H9 (cell line): ENCODE data around the gene CDH13. TPM values are rescaled to one million over a fixed set of nuclear protein-coding genes. Genes with fewer than 3 reads are reported as not detected.

ENCODE experiments used
- DNase-seq: peaks from one replicate; pipeline ENCODE4 v3.0.0-alpha.2; 2017
- H2AFZ ChIP-seq: one replicate; pipeline ENCODE4 v1.6.1; 2013; ENCODE audit warnings: mild to moderate bottlenecking, low read length, control low read depth, moderate library complexity
- H2AK5ac ChIP-seq: 2 replicates; pipeline ENCODE4 v1.6.1; 2013; ENCODE audit warnings: low read length, control low read depth, mixed read lengths; ENCODE audit not compliant: insufficient read length
- H2BK120ac ChIP-seq: one replicate; pipeline ENCODE4 v1.6.1; 2013; ENCODE audit warnings: low read depth, mild to moderate bottlenecking, low read length, control low read depth, inconsistent platforms; ENCODE audit not compliant: poor library complexity, severe bottlenecking
- H2BK12ac ChIP-seq: 2 replicates; pipeline ENCODE4 v1.6.1; 2013; ENCODE audit warnings: low read length, control low read depth, mixed read lengths, low read depth; ENCODE audit not compliant: insufficient read length
- H2BK15ac ChIP-seq: 2 replicates; pipeline ENCODE4 v1.6.1; 2013; ENCODE audit warnings: low read depth, low read length, control low read depth
- H2BK20ac ChIP-seq: one replicate; pipeline ENCODE4 v1.6.1; 2013; ENCODE audit warnings: low read depth, mild to moderate bottlenecking, low read length, control low read depth, inconsistent platforms; ENCODE audit not compliant: poor library complexity, severe bottlenecking
- H2BK5ac ChIP-seq: 2 replicates; pipeline ENCODE4 v1.6.1; 2013; ENCODE audit warnings: low read length, control low read depth, mixed read lengths; ENCODE audit not compliant: insufficient read length
- H3K14ac ChIP-seq: 2 replicates; pipeline ENCODE4 v1.6.1; 2013; ENCODE audit warnings: low read length, control low read depth; ENCODE audit not compliant: insufficient read depth
- H3K18ac ChIP-seq: 2 replicates; pipeline ENCODE4 v1.6.1; 2013; ENCODE audit warnings: low read depth, mild to moderate bottlenecking, mixed read lengths, low read length, control low read depth; ENCODE audit not compliant: insufficient read length
- H3K23ac ChIP-seq: 2 replicates; pipeline ENCODE4 v1.6.1; 2013; ENCODE audit warnings: low read length, control low read depth, mixed read lengths, low read depth; ENCODE audit not compliant: insufficient read length
- H3K23me2 ChIP-seq: 2 replicates; pipeline ENCODE4 v1.6.1; 2013; ENCODE audit warnings: low read depth, mild to moderate bottlenecking, mixed read lengths, low read length, control low read depth; ENCODE audit not compliant: insufficient read length, poor library complexity, severe bottlenecking
- H3K27ac ChIP-seq: 2 replicates; pipeline ENCODE4 v1.5.1; 2013; ENCODE audit warnings: low read length, control low read depth, mixed read lengths, low read depth; ENCODE audit not compliant: insufficient read length
- H3K27me3 ChIP-seq: 2 replicates; pipeline ENCODE4 v1.6.1; 2013; ENCODE audit warnings: low read length, control low read depth, inconsistent platforms; ENCODE audit not compliant: insufficient read depth
- H3K4ac ChIP-seq: 2 replicates; pipeline ENCODE4 v1.6.1; 2013; ENCODE audit warnings: low read depth, mild to moderate bottlenecking, control low read depth, inconsistent platforms, low read length, moderate library complexity
- H3K4me1 ChIP-seq: 2 replicates; pipeline ENCODE4 v1.6.1; 2013; ENCODE audit warnings: low read length, control low read depth, inconsistent platforms; ENCODE audit not compliant: insufficient read depth
- H3K4me2 ChIP-seq: 2 replicates; pipeline ENCODE4 v1.6.1; 2013; ENCODE audit warnings: low read length, control low read depth, mixed read lengths; ENCODE audit not compliant: insufficient read length, insufficient read depth
- H3K56ac ChIP-seq: 2 replicates; pipeline ENCODE4 v1.6.1; 2013; ENCODE audit warnings: low read depth, mild to moderate bottlenecking, mixed read lengths, low read length, control low read depth; ENCODE audit not compliant: insufficient read length
- H3K79me1 ChIP-seq: 2 replicates; pipeline ENCODE4 v1.6.1; 2013; ENCODE audit warnings: low read depth, mild to moderate bottlenecking, moderate library complexity, low read length, control low read depth, inconsistent platforms; ENCODE audit not compliant: insufficient read depth, poor library complexity, severe bottlenecking
- H3K79me2 ChIP-seq: 2 replicates; pipeline ENCODE4 v1.6.1; 2013; ENCODE audit warnings: low read length, control low read depth, inconsistent platforms; ENCODE audit not compliant: insufficient read depth
- H3K9ac ChIP-seq: 2 replicates; pipeline ENCODE4 v1.6.1; 2013; ENCODE audit warnings: low read length, control low read depth, mixed read lengths; ENCODE audit not compliant: insufficient read length; ENCODE audit errors: extremely low read depth
- H3K9me3 ChIP-seq: one replicate; pipeline ENCODE4 v1.6.1; 2013; ENCODE audit warnings: low read depth, low read length, inconsistent platforms; ENCODE audit not compliant: control insufficient read depth
- H3T11ph ChIP-seq: one replicate; pipeline ENCODE4 v1.6.1; 2013; ENCODE audit warnings: mild to moderate bottlenecking, low read length, control low read depth, inconsistent platforms
- H4K20me1 ChIP-seq: one replicate; pipeline ENCODE4 v1.6.1; 2013; ENCODE audit not compliant: control insufficient read depth, insufficient read length, insufficient read depth
- H4K5ac ChIP-seq: 2 replicates; pipeline ENCODE4 v1.6.1; 2013; ENCODE audit warnings: low read depth, mild to moderate bottlenecking, mixed read lengths, low read length, control low read depth; ENCODE audit not compliant: insufficient read length
- H4K8ac ChIP-seq: replicated peaks from 2 replicates; pipeline ENCODE4 v1.6.1; 2013; ENCODE audit warnings: low read length, control low read depth, mixed read lengths, low read depth; ENCODE audit not compliant: insufficient read length
- H4K91ac ChIP-seq: 2 replicates; pipeline ENCODE4 v1.6.1; 2013; ENCODE audit warnings: low read depth, mild to moderate bottlenecking, moderate library complexity, mixed read lengths, low read length, control low read depth; ENCODE audit not compliant: insufficient read length
- H3K27ac Mint-ChIP-seq, 3 experiments: 2 replicates in 2 of 3; 3 replicates in 1 of 3; pipeline ENCODE4 v1.8.0; 2020 to 2021; ENCODE audit warnings: mixed read lengths in 3 of 3, mild to moderate bottlenecking in 1 of 3, moderate library complexity in 1 of 3
- H3K27me3 Mint-ChIP-seq: 2 replicates; pipeline ENCODE4 v1.8.0; 2021; ENCODE audit warnings: low read depth, mild to moderate bottlenecking, moderate library complexity, mixed read lengths
- H3K36me3 Mint-ChIP-seq, 3 experiments: 2 replicates in 2 of 3; 3 replicates in 1 of 3; pipeline ENCODE4 v1.8.0; 2020 to 2021; ENCODE audit warnings: low read depth in 3 of 3, mixed read lengths in 3 of 3; ENCODE audit not compliant: insufficient read depth in 1 of 3
- H3K4me1 Mint-ChIP-seq, 2 experiments: 2 replicates each; pipeline ENCODE4 v1.8.0; 2020; ENCODE audit warnings: mixed read lengths in 2 of 2
- H3K4me3 Mint-ChIP-seq, 2 experiments: 2 replicates in 1 of 2; 3 replicates in 1 of 2; pipeline ENCODE4 v1.8.0; 2020 to 2021; ENCODE audit warnings: mild to moderate bottlenecking in 2 of 2, mixed read lengths in 2 of 2, moderate library complexity in 1 of 2
- H3K9me3 Mint-ChIP-seq, 2 experiments: 2 replicates in 1 of 2; 3 replicates in 1 of 2; pipeline ENCODE4 v1.8.0; 2020; ENCODE audit warnings: mild to moderate bottlenecking in 2 of 2, mixed read lengths in 2 of 2, moderate library complexity in 1 of 2
- WGBS: extraction: QIAGEN DNeasy Blood & Tissue Kit; methylation state at CpG from one replicate; pipeline ENCODE4 v1.1.7; 2013; ENCODE audit warnings: missing lambda C conversion rate, low lambda C conversion rate, mixed read lengths; ENCODE audit not compliant: insufficient read length; ENCODE audit errors: extremely low coverage; 5-methylcytosine and 5-hydroxymethylcytosine counted together
- total RNA-seq: library from RNA; stranded (reverse); gene quantifications from 2 replicates; pipeline ENCODE4 v1.2.1, GENCODE V29; 2021
- TF ChIP-seq, protein P1 (sequence below): fragments of 200-600 bp; sonication (generic); conservative IDR thresholded peaks from 3 replicates; pipeline ENCODE4 v1.8.0; 2021; ENCODE audit warnings: antibody characterized with exemption, mild to moderate bottlenecking

The CDH13 gene
- total RNA-seq, 1 experiment from 2014 or later: 1.5 TPM

DNA sequence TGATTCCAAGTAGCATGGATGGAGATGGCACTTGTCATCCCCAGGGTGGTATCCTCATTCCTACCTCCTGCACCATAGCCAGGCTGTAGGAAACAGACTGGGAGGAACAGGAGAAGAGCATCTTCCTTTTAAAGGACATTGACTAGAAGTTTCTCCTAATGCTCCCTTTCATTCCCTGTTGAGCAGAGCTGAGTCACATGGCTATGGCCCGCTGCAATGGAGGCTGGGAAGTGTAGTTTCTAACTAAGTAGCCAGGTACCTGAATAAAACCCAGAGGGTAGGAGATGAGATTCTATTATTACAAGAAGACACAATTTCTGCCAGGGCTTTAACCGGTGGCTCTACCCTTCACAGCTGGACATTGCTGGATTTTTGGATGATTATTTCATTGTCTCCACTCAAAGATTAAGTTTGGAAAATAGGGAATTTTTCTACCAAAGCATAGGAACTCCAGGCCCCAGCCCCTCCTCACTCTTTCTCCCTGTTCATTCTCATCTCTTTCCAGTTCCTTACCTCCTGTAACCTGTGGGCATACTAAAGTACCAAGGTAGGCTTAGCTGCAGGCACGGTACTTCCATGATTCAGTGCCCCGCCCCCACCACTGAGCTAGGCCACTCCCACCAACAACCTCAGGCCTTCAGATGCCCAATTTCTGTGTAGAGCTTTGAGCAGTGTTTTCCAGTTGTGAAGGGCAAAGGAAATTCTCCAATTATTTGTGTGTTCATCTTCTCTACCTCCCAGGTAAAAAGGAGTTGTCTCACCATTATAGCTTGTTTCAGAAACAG lies 378.3 kb downstream of the CDH13 start:
- Histone ChIP-seq H3K18ac (no peak overlapping the region), H4K91ac (no peak overlapping the region), H4K5ac (no peak overlapping the region), H3K56ac (no peak overlapping the region), H3K14ac (no peak overlapping the region), H2AFZ (no peak overlapping the region), H2BK12ac (no peak overlapping the region), H3K23me2 (no peaks in the 10 kb centered on the region), H2BK20ac (no peak overlapping the region), H2BK15ac (no peak overlapping the region), H4K20me1 (no peaks in the 10 kb centered on the region), H3K4me1 (no peaks in the 10 kb centered on the region; the same call in 1 of the 2 replicates), H3K4me2 (no peak overlapping the region), H4K8ac (no peak overlapping the region), H2BK5ac (no peak overlapping the region), H3T11ph (no peak overlapping the region), H3K27ac (no peak overlapping the region), H2BK120ac (no peak overlapping the region), H3K79me1 (no peaks in the 10 kb centered on the region), H2AK5ac (no peak overlapping the region), H3K23ac (no peak overlapping the region), H3K27me3 (no peaks in the 10 kb centered on the region), H3K9me3 (no peaks in the 10 kb centered on the region), H3K79me2 (no peaks in the 10 kb centered on the region), H3K4ac (no peak overlapping the region), H3K9ac (no peak overlapping the region)
- Mint-ChIP-seq H3K36me3 (no peaks in the 10 kb centered on the region), H3K27me3 (no peaks in the 10 kb centered on the region), H3K4me1 (peaks cover 6 to 8% of the 10 kb centered on the region in 2 experiments; a peak in 3 of 4 replicates), H3K27ac (no peak overlapping the region; a peak in 1 of 7 replicates), H3K4me3 (no peak overlapping the region), H3K9me3 (no peaks in the 10 kb centered on the region; a peak in 2 of 5 replicates)
- WGBS: no CpG with 5 or more reads among the region's 4 CpGs
- peak; percentile 28 for DNase-seq
- TF ChIP-seq, protein P1, sequence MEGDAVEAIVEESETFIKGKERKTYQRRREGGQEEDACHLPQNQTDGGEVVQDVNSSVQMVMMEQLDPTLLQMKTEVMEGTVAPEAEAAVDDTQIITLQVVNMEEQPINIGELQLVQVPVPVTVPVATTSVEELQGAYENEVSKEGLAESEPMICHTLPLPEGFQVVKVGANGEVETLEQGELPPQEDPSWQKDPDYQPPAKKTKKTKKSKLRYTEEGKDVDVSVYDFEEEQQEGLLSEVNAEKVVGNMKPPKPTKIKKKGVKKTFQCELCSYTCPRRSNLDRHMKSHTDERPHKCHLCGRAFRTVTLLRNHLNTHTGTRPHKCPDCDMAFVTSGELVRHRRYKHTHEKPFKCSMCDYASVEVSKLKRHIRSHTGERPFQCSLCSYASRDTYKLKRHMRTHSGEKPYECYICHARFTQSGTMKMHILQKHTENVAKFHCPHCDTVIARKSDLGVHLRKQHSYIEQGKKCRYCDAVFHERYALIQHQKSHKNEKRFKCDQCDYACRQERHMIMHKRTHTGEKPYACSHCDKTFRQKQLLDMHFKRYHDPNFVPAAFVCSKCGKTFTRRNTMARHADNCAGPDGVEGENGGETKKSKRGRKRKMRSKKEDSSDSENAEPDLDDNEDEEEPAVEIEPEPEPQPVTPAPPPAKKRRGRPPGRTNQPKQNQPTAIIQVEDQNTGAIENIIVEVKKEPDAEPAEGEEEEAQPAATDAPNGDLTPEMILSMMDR: no peak
